ENCODE results near the gene TESK2. TPM values are rescaled to one million over a fixed set of nuclear protein-coding genes. Genes with fewer than 3 reads are reported as not detected.
"Not testable (repeated sequence)": the region's sequence is repeated elsewhere in the genome, so short reads cannot be mapped to it uniquely, and the experiment has no call there.

TESK2 gene
- total and polyA plus RNA-seq, 2 of the 8 experiments (the other 6 are each of a cell fraction or from before 2014, with no cell fraction given), result 10.8 to 12.6 TPM

DNA sequence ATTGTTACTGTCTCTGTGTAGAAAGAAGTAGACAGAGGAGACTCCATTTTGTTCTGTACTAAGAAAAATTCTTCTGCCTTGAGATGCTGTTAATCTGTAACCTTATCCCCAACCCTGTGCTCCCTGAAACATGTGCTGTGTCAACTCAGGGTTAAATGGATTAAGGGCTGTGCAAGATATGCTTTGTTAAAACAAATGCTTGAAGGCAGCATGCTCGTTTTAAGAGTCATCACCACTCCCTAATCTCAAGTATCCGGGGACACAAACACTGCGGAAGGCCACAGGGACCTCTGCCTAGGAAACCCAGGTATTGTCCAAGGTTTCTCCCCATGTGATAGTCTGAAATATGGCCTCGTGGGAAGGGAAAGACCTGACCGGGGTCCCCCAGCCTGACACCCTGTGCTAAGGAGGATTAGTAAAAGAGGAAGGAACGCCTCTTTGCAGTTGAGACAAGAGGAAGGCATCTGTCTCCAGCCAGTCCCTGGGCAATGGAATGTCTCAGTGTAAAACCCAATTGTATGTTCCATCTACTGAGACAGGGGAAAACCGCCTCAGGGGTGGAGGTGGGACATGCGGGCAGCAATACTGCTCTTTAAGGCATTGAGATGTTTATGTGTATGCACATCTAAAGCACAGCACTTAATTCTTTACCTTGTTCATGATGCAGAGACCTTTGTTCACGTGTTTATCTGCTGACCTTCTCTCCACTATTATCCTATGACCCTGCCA, 22.7 kb upstream of the TESK2 start:
- H2BK15ac ChIP-seq (ENCODE audit: low read length); H3K14ac ChIP-seq (ENCODE audit: insufficient read length); H2BK120ac ChIP-seq (replicated peaks; ENCODE audit: low read depth, low read length); H4K8ac ChIP-seq (ENCODE audit: extremely low read depth, insufficient read depth, low read length); H3K18ac ChIP-seq (ENCODE audit: extremely low read depth, low read length); H3K27ac ChIP-seq (ENCODE audit: low read depth, low read length); H2BK20ac ChIP-seq (ENCODE audit: low read length); FAIRE-seq; H4K5ac ChIP-seq (ENCODE audit: insufficient read length, low read depth, low read length); H3K56ac ChIP-seq (replicated peaks; ENCODE audit: insufficient read length, low read depth, low read length); H3K27me3 ChIP-seq (replicated peaks in 1 of 4; ENCODE audit: control insufficient read depth in 3 of 4, extremely low read depth in 1 of 4, insufficient read depth in 3 of 4, low read length in 3 of 4); H3K4ac ChIP-seq (replicated peaks; ENCODE audit: insufficient read length, low read depth, low read length); H2AFZ ChIP-seq (ENCODE audit: low read length); H3K23ac ChIP-seq (ENCODE audit: insufficient read length); H3K23me2 ChIP-seq (ENCODE audit: low read depth, low read length); H3K4me2 ChIP-seq (ENCODE audit: insufficient read depth in 1 of 2, low read depth in 2 of 2, low read length in 2 of 2); DNase-seq (ENCODE audit: low read depth in 1 of 2, low spot score in 2 of 2); H2AK5ac ChIP-seq (ENCODE audit: low read depth, low read length); H2BK12ac ChIP-seq (ENCODE audit: low read depth, low read length); H3K9ac ChIP-seq (replicated peaks in 1 of 4; ENCODE audit: extremely low read depth in 1 of 4, low read depth in 3 of 4, low read length in 3 of 4); H2BK5ac ChIP-seq (ENCODE audit: low read depth, low read length); H3K79me1 ChIP-seq (ENCODE audit: low read depth, low read length); H4K91ac ChIP-seq (replicated peaks; ENCODE audit: insufficient read length, low read length); H3K9me3 ChIP-seq (ENCODE audit: insufficient read depth in 2 of 2, low read depth in 1 of 2, low read length in 1 of 2); H3K4me1 ChIP-seq (replicated peaks in 1 of 4; ENCODE audit: control insufficient read depth in 3 of 4, insufficient read depth in 4 of 4, low read length in 3 of 4); H3K4me3 ChIP-seq (ENCODE audit: extremely low read depth in 1 of 4, insufficient read depth in 2 of 4, low read depth in 3 of 4, low read length in 4 of 4): not testable (repeated sequence)
- CTCF ChIA-PET (ENCODE audit: partially characterized antibody), result interaction anchor here (0.7 to 8.4 kb wide), 11 partner anchors 8 to 167 kb away, joined by 3 to 133 read pairs (median 7); partner anchors contain the start of gene PRDX1
- Histone ChIP-seq H3K36me3 (ENCODE audit: control insufficient read depth in 2 of 4, insufficient read depth in 4 of 4, low read length in 3 of 4) (peaks cover 49 to 94% (median 83%) of the 10 kb centered on the region in 4 experiments), H3K79me2 (ENCODE audit: control insufficient read depth in 1 of 2, insufficient read depth in 2 of 2, low read length in 2 of 2) (peaks cover 2 to 28% of the 10 kb centered on the region in 2 experiments), H4K20me1 (replicated peaks in 1 of 2; ENCODE audit: control insufficient read depth in 1 of 2, insufficient read depth in 2 of 2, low read length in 2 of 2) (peaks cover 19 to 26% of the 10 kb centered on the region in 2 experiments)
- POLR2A ChIA-PET (ENCODE audit: partially characterized antibody), result interaction anchor here (0.9 to 16.2 kb wide), 13 partner anchors 8 to 173 kb away, joined by 3 to 429 read pairs (median 6); partner anchors contain the start of genes AKR1A1, CCDC163, MMACHC and MUTYH
- WGBS, 2 experiments (ENCODE audit: extremely low coverage in 1 of 2, insufficient coverage in 1 of 2, insufficient read length in 1 of 2, insufficient replicate concordance in 2 of 2, low coverage in 1 of 2, low lambda C conversion rate in 2 of 2, missing lambda C conversion rate in 1 of 2), result 94% methylated on average over 9 of the region's 9 CpGs; no CpG with 5 or more reads in 1 of the 2 experiments
